A549 (cell line): ENCODE results near the gene ATP13A4. TPM values are rescaled to one million over a fixed set of nuclear protein-coding genes. Genes with fewer than 3 reads are reported as not detected.

Experiments used
- ATAC-seq, 2 experiments: fragments of 200-7000 bp in 1 of 2; fragments of >200 bp in 1 of 2; cut with Nextera tagmentation in 1 of 2; cut with Tn5 transposase in 1 of 2; 3 replicates each; pipeline versions ENCODE4 v1.8.0 to v1.9.1; 2018 to 2020; ENCODE audit warnings: mild to moderate bottlenecking in 1 of 2, moderate library complexity in 1 of 2
- CTCF ChIA-PET: fragments of 300-600 bp; sonication (Branson Sonifier 250); formaldehyde crosslinking; extraction: SDS; loops from one replicate; lab custom pipeline; 2021; ENCODE audit warnings: antibody characterized with exemption, inconsistent platforms; lab: Yijun Ruan, JAX
- POLR2A ChIA-PET: fragments of 350-600 bp; formaldehyde crosslinking; extraction: SDS; loops from one replicate; lab custom pipeline; 2021; ENCODE audit warnings: antibody characterized with exemption, inconsistent platforms; lab: Yijun Ruan, JAX
- DNase-seq, 2 experiments: peaks; one replicate each; pipeline versions ENCODE4 v3.0.0 to v3.0.0-alpha.2; 2011 to 2016; ENCODE audit warnings: low read depth in 1 of 2, low spot score in 1 of 2
- FAIRE-seq: peaks from 2 replicates; lab custom pipeline; 2011; peaks lifted over from hg19 to GRCh38; lab: Jason Lieb, UNC
- H3K27ac ChIP-seq, 2 experiments: fragments of >200 bp; sonication (Bioruptor Twin); formaldehyde crosslinking; 3 replicates each; pipeline ENCODE4 v1.5.1; 2016 to 2017
- H3K4me1 ChIP-seq: fragments of >200 bp; sonication (Bioruptor Twin); formaldehyde crosslinking; 3 replicates; pipeline ENCODE4 v1.6.1; 2016
- H3K4me2 ChIP-seq: fragments of >200 bp; sonication (Bioruptor Twin); formaldehyde crosslinking; 3 replicates; pipeline ENCODE4 v1.6.1; 2016
- H3K4me3 ChIP-seq: fragments of >200 bp; sonication (Bioruptor Twin); formaldehyde crosslinking; 3 replicates; pipeline ENCODE4 v1.5.1; 2016
- H3K9me3 ChIP-seq: fragments of >200 bp; sonication (Bioruptor Twin); formaldehyde crosslinking; 3 replicates; pipeline ENCODE4 v1.6.1; 2016
- ATOH8 ChIP-seq: fragments of 250-450 bp; sonication (Bioruptor Pico); IDR thresholded peaks from 2 replicates; pipeline ENCODE4 v1.5.0; 2020; ENCODE audit warnings: low read depth, mild to moderate bottlenecking, moderate library complexity
- CBX2 ChIP-seq: fragments of 200-600 bp; sonication (generic); IDR thresholded peaks from 2 replicates; pipeline ENCODE4 v1.6.1; 2016; ENCODE audit warnings: low read depth, mild to moderate bottlenecking, borderline replicate concordance
- EP300 ChIP-seq, 2 experiments: fragments of >200 bp; sonication (Bioruptor Twin); formaldehyde crosslinking; IDR thresholded peaks; 2 replicates in 1 of 2; 3 replicates in 1 of 2; pipeline ENCODE4 v1.6.1; 2016 to 2017
- HDAC2 ChIP-seq: fragments of 200-600 bp; sonication (generic); IDR thresholded peaks from 2 replicates; pipeline ENCODE4 v1.6.1; 2016
- JUN ChIP-seq, 2 experiments: fragments of >200 bp; sonication (Bioruptor Twin); formaldehyde crosslinking; IDR thresholded peaks; 2 replicates in 1 of 2; 3 replicates in 1 of 2; pipeline ENCODE4 v1.6.1; 2016 to 2017
- JUNB ChIP-seq: fragments of >200 bp; sonication (Bioruptor Twin); formaldehyde crosslinking; IDR thresholded peaks from 2 replicates; pipeline ENCODE4 v1.6.1; 2016
- MAFK ChIP-seq: fragments of 450-650 bp; IDR thresholded peaks from 2 replicates; pipeline ENCODE4 v1.6.1; 2014; ENCODE audit not compliant: partially characterized antibody
- MYC ChIP-seq: IDR thresholded peaks from 2 replicates; pipeline ENCODE4 v1.6.1; 2012; ENCODE audit warnings: mild to moderate bottlenecking, inconsistent platforms, low read length, improper control_type of control experiment, borderline replicate concordance
- NPAS2 ChIP-seq: fragments of 250-450 bp; sonication (Bioruptor Pico); IDR thresholded peaks from 2 replicates; pipeline ENCODE4 v1.8.0; 2022; ENCODE audit warnings: mild to moderate bottlenecking, moderate library complexity, borderline replicate concordance
- NR3C1 ChIP-seq: fragments of >200 bp; sonication (Bioruptor Twin); formaldehyde crosslinking; IDR thresholded peaks from 3 replicates; pipeline ENCODE4 v1.6.1; 2017
- PBX3 ChIP-seq: IDR thresholded peaks from 2 replicates; pipeline ENCODE4 v1.6.1; 2012
- REST ChIP-seq: fragments of 200-600 bp; sonication (generic); IDR thresholded peaks from 2 replicates; pipeline ENCODE4 v1.6.1; 2016; ENCODE audit warnings: antibody characterized with exemption, mild to moderate bottlenecking, moderate library complexity
- RFX5 ChIP-seq: fragments of 450-650 bp; IDR thresholded peaks from 2 replicates; pipeline ENCODE4 v1.7.1; 2014; ENCODE audit warnings: antibody characterized with exemption, mild to moderate bottlenecking, moderate library complexity
- RNF2 ChIP-seq: fragments of 200-600 bp; sonication (generic); IDR thresholded peaks from 2 replicates; pipeline ENCODE4 v1.6.1; 2016; ENCODE audit warnings: low read depth, mild to moderate bottlenecking, antibody characterized with exemption, moderate library complexity, borderline replicate concordance
- SMC3 ChIP-seq: fragments of >200 bp; sonication (Bioruptor Twin); formaldehyde crosslinking; IDR thresholded peaks from 3 replicates; pipeline ENCODE4 v1.6.1; 2018; ENCODE audit warnings: inconsistent platforms
- USF2 ChIP-seq: fragments of 450-650 bp; IDR thresholded peaks from 2 replicates; pipeline ENCODE4 v1.6.1; 2014; ENCODE audit warnings: antibody characterized with exemption
- ZC3H11A ChIP-seq: fragments of 450-650 bp; IDR thresholded peaks from 2 replicates; pipeline ENCODE4 v1.6.1; 2014; ENCODE audit warnings: antibody characterized with exemption, mild to moderate bottlenecking
- ZSCAN20 ChIP-seq: fragments of 250-450 bp; sonication (Bioruptor Pico); IDR thresholded peaks from 2 replicates; pipeline ENCODE4 v1.8.0; 2022; ENCODE audit warnings: mild to moderate bottlenecking, moderate library complexity
- WGBS: methylation state at CpG from one replicate; pipeline ENCODE4 v1.1.6; 2017; ENCODE audit errors: missing lambda C conversion rate; 5-methylcytosine and 5-hydroxymethylcytosine counted together
- polyA plus RNA-seq, 4 experiments: library from polyadenylated mRNA; depleted of rRNA in 3 of 4; stranded (reverse); fragments of >200 nt; fragmentation: RNase III in 1 of 4; extraction: RNeasy Plus Mini Kit Qiagen cat#74134 plus additional on column Dnase treatment in 1 of 4; gene quantifications; 2 replicates in 3 of 4; 3 replicates in 1 of 4; pipeline ENCODE4 v1.2.3, GENCODE V29; 2011 to 2017

Gene ATP13A4
- polyA plus RNA-seq, 2 of the 4 experiments (the other 2 are of a cell fraction), result 0.09 to 0.10 TPM

GRCh38 chr3:193508108-193508507 lies 46.6 kb downstream of the ATP13A4 start:
- WGBS, result 7% methylated on average over 2 of the region's 2 CpGs
- Histone ChIP-seq H3K4me2 (no peak overlapping the region), H3K4me1 (no peaks in the 10 kb centered on the region), H3K27ac (no peak overlapping the region), H3K4me3 (no peak overlapping the region), H3K9me3 (no peaks in the 10 kb centered on the region)
- ATAC-seq (no peak), DNase-seq (no peak), FAIRE-seq (no peak)
- CTCF ChIA-PET, result no interaction called here
- POLR2A ChIA-PET, result no interaction called here
- TF ChIP-seq CBX2, result no peak
- no peak for TF ChIP-seq ATOH8 (CRISPR knock-in tag)
- no peak for TF ChIP-seq JUN (IDR thresholded peaks at IDR 0.05)
- no peak for TF ChIP-seq MYC
- no peak for TF ChIP-seq RFX5
- no peak for TF ChIP-seq EP300 (IDR thresholded peaks at IDR 0.05)
- no peak for TF ChIP-seq USF2
- TF ChIP-seq NR3C1, result no peak
- TF ChIP-seq PBX3, result no peak
- TF ChIP-seq HDAC2, result no peak
- TF ChIP-seq NPAS2 (CRISPR knock-in tag), result no peak
- TF ChIP-seq JUNB, result no peak

GRCh38 chr3:193507566-193507965 lies 47.1 kb downstream of the ATP13A4 start:
- no peak for FAIRE-seq
- no peak for TF ChIP-seq EP300 (IDR thresholded peaks at IDR 0.05)
- TF ChIP-seq RNF2, result no peak
- Histone ChIP-seq H3K9me3 (no peaks in the 10 kb centered on the region), H3K4me1 (no peaks in the 10 kb centered on the region), H3K27ac (no peak overlapping the region), H3K4me2 (no peak overlapping the region), H3K4me3 (no peak overlapping the region)
- DNase-seq, result no peak
- ChIA-PET CTCF (no interaction called here), POLR2A (no interaction called here)
- ATAC-seq, result no peak
- WGBS, result 0% methylated on average over 3 of the region's 3 CpGs

GRCh38 chr3:193506921-193507320 lies 47.8 kb downstream of the ATP13A4 start:
- whole genome bisulfite sequencing, result 5% methylated on average over 1 of the region's 1 CpG
- H3K9me3 ChIP-seq, result no peaks in the 10 kb centered on the region
- POLR2A ChIA-PET, result no interaction called here
- ATAC-seq, result no peak
- no peak for DNase-seq
- TF ChIP-seq RNF2 (no peak), MAFK (no peak), SMC3 (no peak), EP300 (IDR thresholded peaks at IDR 0.05) (no peak), CBX2 (no peak), ZSCAN20 (CRISPR knock-in tag) (no peak), ZC3H11A (no peak), REST (no peak)
- TF ChIP-seq, all 56 proteins: peak for 0
- no peak overlapping the region for H3K27ac ChIP-seq
- no peak for FAIRE-seq
- H3K4me1 ChIP-seq, result no peaks in the 10 kb centered on the region
- H3K4me2 ChIP-seq, result no peak overlapping the region
- CTCF ChIA-PET, result no interaction called here
- no peak overlapping the region for H3K4me3 ChIP-seq
